H7 (cell line): ENCODE measurements around the gene CCNL2. TPM values are rescaled to one million over a fixed set of nuclear protein-coding genes. Genes with fewer than 3 reads are reported as not detected.
"Not testable (repeated sequence)": the region's sequence is repeated elsewhere in the genome, so short reads cannot be mapped to it uniquely, and the experiment has no call there.

Experiments used
- DNase-seq: peaks from one replicate; pipeline ENCODE4 v3.0.0; 2012
- H3K27me3 ChIP-seq: 2 replicates; pipeline ENCODE4 v1.6.0; 2011; ENCODE audit warnings: mild to moderate bottlenecking, low read length; ENCODE audit not compliant: control insufficient read depth, insufficient read depth
- H3K36me3 ChIP-seq: replicated peaks from 2 replicates; pipeline ENCODE4 v1.5.1; 2011; ENCODE audit warnings: low read length; ENCODE audit not compliant: control insufficient read depth, insufficient read depth
- H3K4me3 ChIP-seq: 2 replicates; pipeline ENCODE4 v1.5.1; 2011; ENCODE audit warnings: low read depth, mild to moderate bottlenecking, control low read depth, low read length, moderate library complexity; ENCODE audit not compliant: insufficient read depth
- total RNA-seq: library from RNA; depleted of rRNA; stranded (reverse); fragments of >200 nt; shearing (Covaris generic); gene quantifications from 2 replicates; pipeline ENCODE4 v1.2.3, GENCODE V29; 2014

Gene CCNL2
- total RNA-seq, 1 experiment from 2014 or later = 147 TPM

DNA sequence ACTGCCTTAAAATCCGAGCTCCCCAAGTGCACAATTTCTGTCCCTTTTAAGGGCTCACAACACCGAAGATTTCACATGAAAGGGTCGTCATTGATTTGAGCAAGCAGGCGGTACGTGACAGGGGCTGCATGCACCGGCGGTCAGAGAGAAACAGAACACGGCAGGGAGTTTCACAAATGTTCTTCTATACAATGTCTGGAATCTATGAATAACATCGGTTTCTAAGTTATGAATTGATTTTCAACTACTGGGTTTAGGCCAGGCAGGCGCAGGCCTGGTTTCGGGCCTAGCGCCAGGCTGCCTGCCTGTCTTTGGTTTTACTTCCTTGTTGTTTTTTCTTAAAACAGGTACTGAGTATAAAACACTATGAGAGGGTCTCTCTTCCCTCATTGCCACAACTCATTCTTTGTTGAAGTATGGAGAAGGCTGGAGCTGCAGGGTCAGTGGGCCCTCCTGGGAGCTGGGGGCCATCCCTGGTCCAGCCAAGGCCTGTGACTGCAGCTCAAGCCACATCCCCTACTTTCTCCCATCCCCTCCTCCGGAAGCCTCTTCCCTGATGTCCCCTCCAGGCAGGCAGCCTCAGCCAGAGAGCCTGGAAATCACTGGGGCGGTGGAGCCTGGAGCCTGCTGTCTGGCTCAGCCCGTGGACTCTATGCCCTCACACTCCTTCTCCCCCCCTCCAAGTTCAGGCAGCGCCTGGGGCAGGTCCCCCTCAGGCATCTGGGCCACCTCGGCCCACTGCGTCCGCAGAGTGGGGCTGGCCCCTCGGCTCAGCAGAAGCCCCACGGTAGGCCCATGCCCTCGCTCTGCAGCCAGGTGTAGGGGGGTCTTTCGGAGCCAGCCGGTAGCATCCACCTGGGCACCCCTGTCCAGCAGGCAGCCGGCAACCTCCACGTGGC is 19.6 kb upstream of the CCNL2 start:
- Histone ChIP-seq H3K27me3 (no peaks in the 10 kb centered on the region), H3K36me3 (no peaks in the 10 kb centered on the region), H3K4me3 (no peak overlapping the region)
- peak; percentile 53 for DNase-seq

- not testable (repeated sequence) for H3K36me3 ChIP-seq, DNase-seq, H3K4me3 ChIP-seq, H3K27me3 ChIP-seq
These were observed 18.8 kb upstream of the CCNL2 start for GRCh38 chr1:1417825-1418463.

DNA sequence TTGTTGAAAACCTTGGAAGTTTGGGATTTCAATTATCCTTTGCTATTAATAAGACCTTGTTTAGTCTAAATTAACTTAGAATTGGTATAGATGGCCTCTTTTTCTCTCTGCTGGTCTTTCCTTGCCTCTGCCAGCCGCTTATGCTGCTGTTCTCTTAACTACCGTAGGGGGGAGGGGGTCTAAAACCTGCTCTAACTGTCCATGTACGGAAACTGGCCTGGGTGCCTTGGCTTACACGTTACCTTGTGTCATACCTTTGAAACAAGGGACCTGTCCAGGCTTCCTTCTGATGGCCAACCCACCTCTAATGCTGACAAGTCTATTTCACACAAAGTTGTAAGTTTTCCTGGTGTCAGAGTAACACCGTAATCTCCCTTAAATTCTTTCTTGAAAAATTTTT is 18.3 kb upstream of the CCNL2 start:
- not testable (repeated sequence) for H3K4me3 ChIP-seq, H3K36me3 ChIP-seq, H3K27me3 ChIP-seq
- peak; percentile 35 for DNase-seq

- Histone ChIP-seq H3K27me3 (no peaks in the 10 kb centered on the region), H3K36me3 (no peaks in the 10 kb centered on the region), H3K4me3 (no peak overlapping the region)
- DNase-seq = peak; percentile 28
These were observed 16.6 kb upstream of the CCNL2 start for GRCh38 chr1:1415751-1416150.

DNA sequence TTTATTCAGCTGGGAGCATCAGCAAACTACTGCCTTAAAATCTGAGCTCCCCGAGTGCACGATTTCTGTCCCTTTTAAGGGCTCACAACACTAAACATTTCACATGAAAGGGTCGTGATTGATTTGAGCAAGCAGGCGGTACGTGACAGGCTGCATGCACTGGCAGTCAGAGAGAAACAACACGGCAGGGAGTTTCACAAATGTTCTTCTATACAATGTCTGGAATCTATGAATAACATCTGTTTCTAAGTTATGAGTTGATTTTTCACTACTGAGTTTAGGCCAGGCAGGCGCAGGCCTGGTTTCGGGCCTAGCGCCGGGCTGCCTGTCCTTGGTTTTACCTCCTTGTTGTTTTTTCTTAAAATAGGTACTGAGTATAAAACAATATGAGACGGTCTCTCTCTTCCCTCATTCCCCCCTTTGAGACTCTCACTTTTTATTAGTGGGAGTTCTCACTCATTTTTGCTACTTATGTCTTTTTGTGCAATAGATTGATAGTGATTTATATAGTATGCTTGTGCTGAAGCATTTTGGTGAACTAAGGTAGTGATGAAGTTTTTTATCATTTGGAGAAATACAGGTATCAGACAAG is 13.3 kb upstream of the CCNL2 start:
- H3K4me3 ChIP-seq, H3K27me3 ChIP-seq, DNase-seq, H3K36me3 ChIP-seq: not testable (repeated sequence)

DNA sequence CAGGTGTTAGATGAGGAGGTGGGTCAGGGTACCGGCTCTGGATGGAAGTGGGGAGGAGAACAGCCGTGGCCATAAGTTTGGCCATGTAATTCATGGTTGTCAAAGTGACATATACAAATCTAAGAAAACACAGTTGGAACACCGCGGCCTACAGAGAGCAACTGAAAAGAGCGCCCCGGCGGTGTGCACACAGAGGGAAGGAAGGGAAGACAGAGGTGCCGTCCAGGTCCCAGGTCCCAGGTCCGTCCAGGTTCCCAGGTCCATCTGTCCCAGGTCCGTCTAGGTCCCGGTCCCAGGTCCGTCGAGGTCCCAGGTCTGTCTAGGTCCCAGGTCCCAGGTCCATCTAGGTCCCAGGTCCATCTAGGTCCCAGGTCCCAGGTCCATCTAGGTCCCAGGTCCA is 12.5 kb upstream of the CCNL2 start:
- DNase-seq = peak; percentile 27
- Histone ChIP-seq H3K27me3 (no peaks in the 10 kb centered on the region), H3K36me3 (no peaks in the 10 kb centered on the region; the same call in 1 of the 2 replicates), H3K4me3 (no peak overlapping the region)

GRCh38 chr1:1410238-1410637 is 11.1 kb upstream of the CCNL2 start:
- not testable (repeated sequence) for H3K36me3 ChIP-seq, H3K4me3 ChIP-seq, DNase-seq, H3K27me3 ChIP-seq

DNA sequence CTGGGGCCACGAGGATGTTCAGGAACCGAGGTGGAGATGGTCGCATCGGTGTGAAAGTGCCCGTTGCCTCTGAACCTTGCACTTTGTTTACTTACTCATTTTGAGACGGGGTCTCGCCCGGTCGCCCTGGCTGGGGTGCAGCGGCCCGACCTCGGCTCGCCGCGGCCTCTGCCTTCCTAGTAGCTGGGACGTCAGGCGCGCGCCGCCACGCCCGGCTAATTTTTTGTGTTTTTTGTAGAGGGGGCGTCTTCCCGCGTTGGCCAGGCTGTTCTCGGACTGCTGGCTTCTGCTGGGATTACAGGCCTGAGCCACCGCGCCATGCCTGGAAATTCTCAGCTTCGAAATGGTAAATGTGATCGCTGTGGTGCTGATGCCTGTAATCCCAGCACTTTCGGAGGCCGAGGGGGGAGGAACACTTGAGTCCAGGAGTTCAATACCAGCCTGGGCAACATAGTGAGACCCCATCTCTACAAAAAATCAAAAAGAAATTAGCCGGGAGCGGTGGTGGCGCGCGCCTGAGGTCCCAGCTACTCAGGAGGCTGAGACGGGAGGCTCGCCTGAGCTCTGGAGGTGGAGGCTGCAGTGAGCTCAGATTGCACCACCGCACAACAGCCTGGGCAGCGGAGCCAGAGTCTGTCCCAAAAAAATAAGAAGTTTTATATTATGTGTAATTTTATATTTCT is 8.6 kb upstream of the CCNL2 start:
- no peak for DNase-seq
- Histone ChIP-seq H3K27me3 (no peaks in the 10 kb centered on the region), H3K4me3 (peak overlapping the region; percentile 99), H3K36me3 (peaks cover 15% of the 10 kb centered on the region)

GRCh38 chr1:1406821-1407635 is 7.9 kb upstream of the CCNL2 start, which contains the start of gene MRPL20:
Gene MRPL20 (minus strand): TSS chr1:1407293. CDS start chr1:1407217, 76 bp downstream.
- H3K4me3 ChIP-seq = peak within 1 kb of the TSS; percentile 99
- no peaks in the 10 kb centered on the region for H3K27me3 ChIP-seq
- peaks cover 16% of the 10 kb centered on the region for H3K36me3 ChIP-seq
- DNase-seq = peak; percentile 97

GRCh38 chr1:1406101-1406820 is 7.1 kb upstream of the CCNL2 start:
- Histone ChIP-seq H3K27me3 (no peaks in the 10 kb centered on the region), H3K36me3 (peaks cover 22% of the 10 kb centered on the region), H3K4me3 (peak overlapping the region; percentile 99)
- peak; percentile 67 for DNase-seq

- Histone ChIP-seq H3K4me3 (no peak overlapping the region), H3K36me3 (peaks cover 32% of the 10 kb centered on the region), H3K27me3 (no peaks in the 10 kb centered on the region)
- DNase-seq = no peak
These were observed 4.5 kb upstream of the CCNL2 start for GRCh38 chr1:1403653-1404052.

DNA sequence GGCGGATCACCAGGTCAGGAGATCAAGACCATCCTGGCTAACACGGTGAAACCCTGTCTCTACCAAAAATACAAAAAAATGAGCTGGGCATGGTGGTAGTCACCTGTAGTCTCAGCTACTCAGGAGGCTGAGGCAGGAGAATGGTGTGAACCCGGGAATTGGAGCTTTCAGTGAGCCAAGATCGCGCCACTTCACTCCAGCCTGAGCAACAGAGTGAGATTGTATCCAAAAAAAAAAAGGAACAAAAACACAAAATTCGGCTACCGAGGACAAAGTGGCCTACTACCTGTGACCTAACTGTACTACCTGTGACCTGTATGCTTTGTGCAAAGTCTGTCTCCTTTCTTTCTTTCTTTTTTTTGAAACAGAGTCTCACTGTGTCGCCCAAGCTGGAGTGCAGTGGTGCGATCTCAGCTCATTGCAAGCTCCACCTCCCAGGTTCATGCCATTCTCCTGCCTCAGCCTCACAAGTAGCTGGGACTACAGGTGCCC is 3.8 kb upstream of the CCNL2 start:
- peaks cover 33% of the 10 kb centered on the region for H3K36me3 ChIP-seq
- H3K27me3 ChIP-seq, DNase-seq, H3K4me3 ChIP-seq: not testable (repeated sequence)
